ENCODE measurements around the gene SF3B2.
"Not testable (repeated sequence)": the region's sequence is repeated elsewhere in the genome, so short reads cannot be mapped to it uniquely, and the experiment has no call there.

SF3B2 gene

GRCh38 chr11:66077927-66078326 lies 25.8 kb downstream of the SF3B2 start:
- FAIRE-seq: no peak

GRCh38 chr11:66078949-66079348 lies 26.8 kb downstream of the SF3B2 start:
- FAIRE-seq: not testable (repeated sequence)

GRCh38 chr11:66080055-66080817 lies 28.1 kb downstream of the SF3B2 start:
- FAIRE-seq: no peak

GRCh38 chr11:66081505-66081904 lies 29.3 kb downstream of the SF3B2 start:
- FAIRE-seq: no peak

- no peak for FAIRE-seq
Observed at GRCh38 chr11:66082946-66083698, 31.0 kb downstream of the SF3B2 start.

GRCh38 chr11:66083767-66084166 lies 31.6 kb downstream of the SF3B2 start:
- no peak for FAIRE-seq

GRCh38 chr11:66084821-66085475 lies 32.8 kb downstream of the SF3B2 start:
- no peak for FAIRE-seq

- FAIRE-seq: no peak
Observed at GRCh38 chr11:66087148-66087908, 35.2 kb downstream of the SF3B2 start.

GRCh38 chr11:66089067-66089466 lies 36.9 kb downstream of the SF3B2 start:
- FAIRE-seq: no peak

GRCh38 chr11:66090288-66090687 lies 38.1 kb downstream of the SF3B2 start:
- no peak for FAIRE-seq

- not testable (repeated sequence) for FAIRE-seq
Observed at GRCh38 chr11:66092125-66092524, 40.0 kb downstream of the SF3B2 start.

- FAIRE-seq: not testable (repeated sequence)
Observed at GRCh38 chr11:66099746-66100145, 47.6 kb downstream of the SF3B2 start.

- peak; percentile 73 for FAIRE-seq
Observed at GRCh38 chr11:66100272-66101065, 48.3 kb downstream of the SF3B2 start.

GRCh38 chr11:66101066-66101464 lies 48.9 kb downstream of the SF3B2 start:
- FAIRE-seq: no peak

- FAIRE-seq: no peak
Observed at GRCh38 chr11:66104057-66104638, 52.0 kb downstream of the SF3B2 start.

- FAIRE-seq: no peak
Observed at GRCh38 chr11:66106786-66107599, 54.8 kb downstream of the SF3B2 start.

GRCh38 chr11:66107600-66108510 lies 55.7 kb downstream of the SF3B2 start:
- FAIRE-seq: no peak

- no peak for FAIRE-seq
Observed at GRCh38 chr11:66109294-66109693, 57.1 kb downstream of the SF3B2 start.

GRCh38 chr11:66111158-66111557 lies 59.0 kb downstream of the SF3B2 start:
- no peak for FAIRE-seq

GRCh38 chr11:66112041-66112491 lies 59.9 kb downstream of the SF3B2 start:
- FAIRE-seq: no peak

Measured in islet of Langerhans (tissue), 1 donor.